Liver (tissue), 9 donors: ENCODE results near the gene ANKFY1. TPM values are rescaled to one million over a fixed set of nuclear protein-coding genes. Genes with fewer than 3 reads are reported as not detected.

Source experiments
- DNase-seq: peaks from one replicate; pipeline ENCODE4 v3.0.0-alpha.2; 2017; ENCODE audit warnings: low spot score
- H3K27ac ChIP-seq, 2 donors: one replicate each; pipeline ENCODE4 v1.7.0; 2013; ENCODE audit warnings: inconsistent platforms in 2 of 2, low read length in 2 of 2, control low read depth in 1 of 2, low read depth in 1 of 2, mild to moderate bottlenecking in 1 of 2
- H3K27me3 ChIP-seq, 4 donors: one replicate each; pipeline versions ENCODE4 v1.6.1 to v1.7.0; 2013; ENCODE audit warnings: low read length in 3 of 4, inconsistent platforms in 1 of 4, mild to moderate bottlenecking in 1 of 4, moderate library complexity in 1 of 4; ENCODE audit not compliant: control insufficient read depth in 4 of 4, insufficient read depth in 4 of 4
- H3K36me3 ChIP-seq, 4 donors: one replicate each; pipeline versions ENCODE4 v1.6.1 to v1.7.0; 2013; ENCODE audit warnings: low read length in 3 of 4, mild to moderate bottlenecking in 3 of 4, low read depth in 1 of 4, moderate library complexity in 1 of 4; ENCODE audit not compliant: control insufficient read depth in 4 of 4, insufficient read depth in 3 of 4
- H3K4me1 ChIP-seq, 4 donors: one replicate each; pipeline versions ENCODE4 v1.6.1 to v1.7.0; 2013; ENCODE audit warnings: low read length in 3 of 4, mild to moderate bottlenecking in 3 of 4, moderate library complexity in 1 of 4; ENCODE audit not compliant: control insufficient read depth in 4 of 4, insufficient read depth in 4 of 4
- H3K4me3 ChIP-seq, 3 donors: one replicate each; pipeline versions ENCODE4 v1.6.1 to v1.7.0; 2013; ENCODE audit warnings: low read length in 3 of 3, control low read depth in 1 of 3, low read depth in 1 of 3, mild to moderate bottlenecking in 1 of 3
- H3K9ac ChIP-seq, 2 donors: one replicate each; pipeline ENCODE4 v1.7.0; 2013; ENCODE audit warnings: low read length in 2 of 2, mild to moderate bottlenecking in 2 of 2, moderate library complexity in 2 of 2, control low read depth in 1 of 2, low read depth in 1 of 2
- H3K9me3 ChIP-seq, 4 donors: one replicate each; pipeline versions ENCODE4 v1.6.1 to v1.7.0; 2013; ENCODE audit warnings: low read length in 3 of 4; ENCODE audit not compliant: control insufficient read depth in 4 of 4
- CTCF ChIP-seq: fragments of 150-350 bp; IDR thresholded peaks from 2 replicates; pipeline ENCODE4 v1.5.1; 2017; ENCODE audit warnings: improper control_type of control experiment, low read depth, low read length; ENCODE audit not compliant: missing input control
- FOXA2 ChIP-seq: IDR thresholded peaks from 2 replicates; pipeline ENCODE4 v1.6.1; 2016; ENCODE audit warnings: antibody characterized with exemption
- HNF4A ChIP-seq, 2 donors: conservative IDR thresholded peaks; 2 replicates each; pipeline ENCODE4 v1.6.1; 2016; ENCODE audit warnings: antibody characterized with exemption in 2 of 2, mild to moderate bottlenecking in 2 of 2
- HNF4G ChIP-seq: IDR thresholded peaks from 2 replicates; pipeline ENCODE4 v1.6.1; 2016; ENCODE audit warnings: antibody characterized with exemption
- JUND ChIP-seq, 2 donors: IDR thresholded peaks; 2 replicates each; pipeline ENCODE4 v1.6.1; 2016; ENCODE audit warnings: antibody characterized with exemption in 2 of 2
- MAX ChIP-seq: IDR thresholded peaks from 2 replicates; pipeline ENCODE4 v1.6.1; 2016; ENCODE audit warnings: antibody characterized with exemption
- NR2F2 ChIP-seq: IDR thresholded peaks from 2 replicates; pipeline ENCODE4 v1.6.1; 2016; ENCODE audit warnings: antibody characterized with exemption
- REST ChIP-seq: IDR thresholded peaks from 2 replicates; pipeline ENCODE4 v1.6.1; 2016; ENCODE audit warnings: antibody characterized with exemption, mild to moderate bottlenecking
- SP1 ChIP-seq: IDR thresholded peaks from 2 replicates; pipeline ENCODE4 v1.6.1; 2018; ENCODE audit warnings: antibody characterized with exemption, mild to moderate bottlenecking
- TAF1 ChIP-seq: conservative IDR thresholded peaks from 2 replicates; pipeline ENCODE4 v1.6.1; 2016; ENCODE audit warnings: antibody characterized with exemption, mild to moderate bottlenecking
- YY1 ChIP-seq: IDR thresholded peaks from 2 replicates; pipeline ENCODE4 v1.6.1; 2016; ENCODE audit warnings: antibody characterized with exemption, mild to moderate bottlenecking
- ZBTB33 ChIP-seq: IDR thresholded peaks from 2 replicates; pipeline ENCODE4 v1.6.1; 2016; ENCODE audit warnings: antibody characterized with exemption
- WGBS: extraction: QIAGEN DNeasy Blood & Tissue Kit; methylation state at CpG from one replicate; pipeline ENCODE4 v1.1.7; 2013; 5-methylcytosine and 5-hydroxymethylcytosine counted together
- polyA plus RNA-seq, 2 donors: library from polyadenylated mRNA; stranded (reverse) in 1 of 2; unstranded in 1 of 2; fragments of 200-250 nt in 1 of 2; fragments of >200 nt in 1 of 2; fragmentation: Nextera tagmentation in 1 of 2; extraction: Ambion mirVana in 1 of 2; gene quantifications; one replicate each; pipeline versions ENCODE4 v1.2.1 to v1.2.3, GENCODE V29; 2013 to 2015
- total RNA-seq, 2 donors: library from RNA; depleted of rRNA; stranded (reverse); fragments of >200 nt; gene quantifications; one replicate each; pipeline ENCODE4 v1.2.3, GENCODE V29; 2014
- donor health status: healthy.
- donor health status: healthy.
- donor health status: healthy.
- donor health status: healthy.
- donor health status: healthy.

Gene ANKFY1
- total and polyA plus RNA-seq, 4 donors = 6.8 to 38.6 (median 21.9) TPM

- no peak for TF ChIP-seq MAX
Observed at GRCh38 chr17:4188076-4188475, 75.7 kb downstream of the ANKFY1 start (continued).

- H3K27me3 ChIP-seq = no peaks in the 10 kb centered on the region
- H3K4me1 ChIP-seq = no peaks in the 10 kb centered on the region
- H3K36me3 ChIP-seq = peaks cover 6 to 49% (median 29%) of the 10 kb centered on the region in 4 donors
- no peak overlapping the region for H3K27ac ChIP-seq
- TF ChIP-seq ZBTB33 (no peak), CTCF (no peak), NR2F2 (no peak), SP1 (no peak), HNF4G (no peak), JUND (IDR thresholded peaks at IDR 0.05) (no peak), FOXA2 (no peak), YY1 (no peak), HNF4A (conservative IDR thresholded peaks at IDR 0.05) (no peak), TAF1 (no peak)
- H3K9ac ChIP-seq = no peak overlapping the region
- no peak overlapping the region for H3K4me3 ChIP-seq
- no peak for DNase-seq
- WGBS = 91% methylated on average over 6 of the region's 6 CpGs
- no peaks in the 10 kb centered on the region for H3K9me3 ChIP-seq
Observed at GRCh38 chr17:4187076-4187475, 76.7 kb downstream of the ANKFY1 start.

GRCh38 chr17:4186357-4186881 is 77.4 kb downstream of the ANKFY1 start:
- DNase-seq = no peak
- Histone ChIP-seq H3K4me1 (no peaks in the 10 kb centered on the region), H3K27ac (no peak overlapping the region), H3K9ac (no peak overlapping the region), H3K4me3 (no peak overlapping the region), H3K27me3 (no peaks in the 10 kb centered on the region), H3K36me3 (peaks cover 6 to 56% (median 35%) of the 10 kb centered on the region in 4 donors), H3K9me3 (no peaks in the 10 kb centered on the region)
- 79% methylated on average over 8 of the region's 8 CpGs for WGBS
- no peak for TF ChIP-seq REST
- peak; percentile 12 for TF ChIP-seq SP1
- no peak for TF ChIP-seq YY1
